ENCODE measurements around the gene SKAP2. TPM values are rescaled to one million over a fixed set of nuclear protein-coding genes. Genes with fewer than 3 reads are reported as not detected.

SKAP2 gene
- total RNA-seq, 1 donor = 19.5 TPM

GRCh38 chr7:26696978-26697377, 167.4 kb downstream of the SKAP2 start:
- no peaks in the 10 kb centered on the region for H3K79me2 ChIP-seq (ENCODE audit: insufficient read depth, low read length)
- no peak overlapping the region for H3K4me3 ChIP-seq (ENCODE audit: insufficient read depth, low read length)
- H3K27me3 ChIP-seq (ENCODE audit: insufficient read depth, low read length) = no peaks in the 10 kb centered on the region

DNA sequence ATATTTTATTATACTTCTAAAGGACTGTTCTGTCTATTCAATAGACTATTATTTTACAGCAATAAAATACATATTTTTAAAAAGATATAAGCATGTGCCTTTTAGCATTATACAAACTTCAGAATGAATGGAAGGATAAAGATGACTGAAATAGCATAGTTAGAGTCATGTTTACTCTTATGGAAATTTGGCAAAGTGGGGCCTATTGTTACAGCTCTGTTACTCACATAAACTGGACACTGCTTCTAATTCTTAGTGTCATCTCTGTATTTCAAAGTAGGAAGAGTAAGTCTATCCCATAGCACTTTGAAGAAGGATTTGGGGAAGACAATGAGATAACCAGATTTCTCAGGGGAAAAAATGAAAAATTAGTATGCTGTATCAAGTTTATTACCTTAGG, 168.2 kb downstream of the SKAP2 start:
- Histone ChIP-seq H3K9me3 (ENCODE audit: low read depth, low read length) (no peaks in the 10 kb centered on the region), H4K20me1 (ENCODE audit: insufficient read depth, low read length) (no peaks in the 10 kb centered on the region), H3K4me3 (ENCODE audit: insufficient read depth, low read length) (no peak overlapping the region), H3K4me1 (ENCODE audit: insufficient read depth, low read length) (no peaks in the 10 kb centered on the region), H3K4me2 (ENCODE audit: insufficient read depth, low read length) (no peak overlapping the region), H3K27ac (ENCODE audit: low read depth, low read length) (no peak overlapping the region), H3K27me3 (ENCODE audit: insufficient read depth, low read length) (no peaks in the 10 kb centered on the region), H3K36me3 (ENCODE audit: insufficient read depth, low read length) (no peaks in the 10 kb centered on the region), H2AFZ (ENCODE audit: low read length) (no peak overlapping the region), H3K79me2 (ENCODE audit: insufficient read depth, low read length) (no peaks in the 10 kb centered on the region)
- DNase-seq (ENCODE audit: insufficient read length, low spot score, missing footprints) = no peak
- no peak for TF ChIP-seq CTCF (IDR thresholded peaks at IDR 0.05; ENCODE audit: extremely low read depth, low read depth, low read length)

More at GRCh38 chr7:26696978-26697377, 167.4 kb downstream of the SKAP2 start:
- Histone ChIP-seq H3K9me3 (ENCODE audit: low read depth, low read length) (no peaks in the 10 kb centered on the region), H3K27ac (ENCODE audit: low read depth, low read length) (no peak overlapping the region), H3K36me3 (ENCODE audit: insufficient read depth, low read length) (no peaks in the 10 kb centered on the region), H2AFZ (ENCODE audit: low read length) (no peak overlapping the region), H4K20me1 (ENCODE audit: insufficient read depth, low read length) (no peaks in the 10 kb centered on the region), H3K4me1 (ENCODE audit: insufficient read depth, low read length) (no peaks in the 10 kb centered on the region), H3K4me2 (ENCODE audit: insufficient read depth, low read length) (no peak overlapping the region)
- no peak for TF ChIP-seq CTCF (IDR thresholded peaks at IDR 0.05; ENCODE audit: extremely low read depth, low read depth, low read length)
- DNase-seq (ENCODE audit: insufficient read length, low spot score, missing footprints) = no peak

DNA sequence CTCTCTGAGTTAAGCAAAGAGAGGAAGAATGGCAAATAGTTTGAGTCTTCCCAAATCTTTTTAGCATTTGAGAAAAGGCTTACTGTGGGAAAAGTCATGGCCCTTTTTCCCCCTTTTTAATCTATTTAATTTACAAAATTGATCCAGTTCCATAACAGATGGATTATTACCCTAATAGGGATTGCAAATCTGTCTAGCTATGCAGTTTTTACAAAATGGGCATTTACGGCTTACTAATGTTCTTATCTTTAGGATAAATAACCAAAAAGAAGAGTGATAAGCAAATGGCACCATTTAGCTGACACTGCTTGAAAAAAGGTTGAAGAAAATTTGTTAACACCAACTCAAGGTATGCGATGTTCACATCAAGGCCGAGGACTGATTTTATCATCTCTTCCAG, 169.7 kb downstream of the SKAP2 start:
- no peaks in the 10 kb centered on the region for H3K4me1 ChIP-seq (ENCODE audit: insufficient read depth, low read length)
- no peaks in the 10 kb centered on the region for H4K20me1 ChIP-seq (ENCODE audit: insufficient read depth, low read length)
- no peak overlapping the region for H3K4me2 ChIP-seq (ENCODE audit: insufficient read depth, low read length)
- no peak for DNase-seq (ENCODE audit: insufficient read length, low spot score, missing footprints)
- H3K4me3 ChIP-seq (ENCODE audit: insufficient read depth, low read length) = no peak overlapping the region
- H3K9me3 ChIP-seq (ENCODE audit: low read depth, low read length) = no peaks in the 10 kb centered on the region
- no peak for TF ChIP-seq CTCF (IDR thresholded peaks at IDR 0.05; ENCODE audit: extremely low read depth, low read depth, low read length)
- H3K79me2 ChIP-seq (ENCODE audit: insufficient read depth, low read length) = no peaks in the 10 kb centered on the region
- no peak overlapping the region for H2AFZ ChIP-seq (ENCODE audit: low read length)
- no peaks in the 10 kb centered on the region for H3K36me3 ChIP-seq (ENCODE audit: insufficient read depth, low read length)
- no peaks in the 10 kb centered on the region for H3K27me3 ChIP-seq (ENCODE audit: insufficient read depth, low read length)
- no peak overlapping the region for H3K27ac ChIP-seq (ENCODE audit: low read depth, low read length)

- Histone ChIP-seq H4K20me1 (ENCODE audit: insufficient read depth, low read length) (no peaks in the 10 kb centered on the region), H3K36me3 (ENCODE audit: insufficient read depth, low read length) (no peaks in the 10 kb centered on the region), H3K4me3 (ENCODE audit: insufficient read depth, low read length) (no peak overlapping the region), H3K79me2 (ENCODE audit: insufficient read depth, low read length) (no peaks in the 10 kb centered on the region), H3K9me3 (ENCODE audit: low read depth, low read length) (no peaks in the 10 kb centered on the region), H3K4me1 (ENCODE audit: insufficient read depth, low read length) (no peaks in the 10 kb centered on the region), H3K4me2 (ENCODE audit: insufficient read depth, low read length) (no peak overlapping the region), H2AFZ (ENCODE audit: low read length) (no peak overlapping the region), H3K27me3 (ENCODE audit: insufficient read depth, low read length) (no peaks in the 10 kb centered on the region), H3K27ac (ENCODE audit: low read depth, low read length) (no peak overlapping the region)
- no peak for TF ChIP-seq CTCF (IDR thresholded peaks at IDR 0.05; ENCODE audit: extremely low read depth, low read depth, low read length)
- no peak for DNase-seq (ENCODE audit: insufficient read length, low spot score, missing footprints)
Measured at GRCh38 chr7:26694141-26694540, 170.2 kb downstream of the SKAP2 start.

All from osteoblast (primary cell).